Vagina (tissue), 2 donors: Measurements from ENCODE around the gene CRTAC1. TPM values are rescaled to one million over a fixed set of nuclear protein-coding genes. Genes with fewer than 3 reads are reported as not detected.

Experiments
- DNase-seq, 2 donors: peaks; one replicate each; pipeline ENCODE4 v3.0.0-alpha.2; 2017; ENCODE audit errors: extremely low spot score in 2 of 2
- H3K27ac ChIP-seq: fragments of 200-600 bp; sonication (generic); one replicate; pipeline ENCODE4 v1.5.1; 2019
- H3K27me3 ChIP-seq: fragments of 200-600 bp; sonication (generic); one replicate; pipeline ENCODE4 v1.5.1; 2019
- H3K36me3 ChIP-seq, 2 donors: fragments of 200-600 bp; sonication (generic); one replicate each; pipeline ENCODE4 v1.5.1; 2017 to 2019
- H3K4me1 ChIP-seq: fragments of 200-600 bp; sonication (generic); one replicate; pipeline ENCODE4 v1.5.1; 2019
- H3K4me3 ChIP-seq, 2 donors: fragments of 200-600 bp; sonication (generic); 1 replicate in 1 of 2; 2 replicates in 1 of 2; pipeline ENCODE4 v1.5.1; 2016 to 2019
- H3K9me3 ChIP-seq: fragments of 200-600 bp; sonication (generic); one replicate; pipeline ENCODE4 v1.5.1; 2019
- POLR2A ChIP-seq, 2 donors: fragments of 450-650 bp; IDR thresholded peaks; one replicate each; pipeline ENCODE4 v1.6.1; 2017; ENCODE audit warnings: antibody characterized with exemption in 2 of 2, mild to moderate bottlenecking in 2 of 2, moderate library complexity in 2 of 2
- POLR2AphosphoS5 ChIP-seq, 2 donors: sonication (generic); formaldehyde crosslinking; IDR thresholded peaks; one replicate each; pipeline ENCODE4 v1.9.0; 2017; ENCODE audit warnings: antibody characterized with exemption in 2 of 2, mild to moderate bottlenecking in 2 of 2, low read depth in 1 of 2; ENCODE audit not compliant: insufficient read depth in 1 of 2
- intact Hi-C: fragments of 100-400 bp; cut with DNase I; formaldehyde crosslinking; loops from one replicate; pipeline ENCODE4 v1.15.1; 2023
- total RNA-seq: library from RNA; depleted of rRNA; stranded (reverse); fragments of >200 nt; gene quantifications from one replicate; pipeline ENCODE4 v1.2.3, GENCODE V29; 2016
- TF ChIP-seq, protein P1 (sequence below), 3 experiments: fragments of 450-650 bp in 2 of 3; fragments of 200-600 bp in 1 of 3; sonication (generic) in 1 of 3; IDR thresholded peaks; one replicate each; pipeline ENCODE4 v1.5.1; 2017 to 2019; ENCODE audit warnings: antibody characterized with exemption in 3 of 3, mild to moderate bottlenecking in 2 of 3, moderate library complexity in 2 of 3

The CRTAC1 gene
- total RNA-seq, 1 donor from 2014 or later: 2.5 TPM

DNA sequence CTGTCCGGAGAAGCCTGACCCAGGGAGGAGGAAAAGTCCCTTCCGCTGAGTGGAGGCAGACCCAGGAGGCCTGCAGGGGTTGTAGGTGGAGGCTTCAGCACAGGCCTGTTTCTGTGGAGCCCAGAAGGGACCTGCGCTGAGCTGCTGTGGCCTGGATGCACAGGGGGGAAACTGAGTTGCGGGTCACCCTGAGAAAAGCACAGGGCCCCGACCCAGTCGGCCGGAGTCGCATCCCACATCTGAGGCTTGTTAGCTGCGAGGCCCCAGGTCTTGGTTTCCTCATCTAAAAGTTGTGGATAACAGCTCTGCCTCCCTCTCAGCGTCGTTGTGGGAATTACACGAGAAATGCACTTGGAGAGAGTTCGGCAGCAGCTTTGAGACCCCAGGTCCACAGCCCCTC, 104.4 kb downstream of the CRTAC1 start:
- Histone ChIP-seq H3K4me3 (no peak overlapping the region), H3K9me3 (no peaks in the 10 kb centered on the region), H3K27ac (no peak overlapping the region), H3K36me3 (no peaks in the 10 kb centered on the region), H3K4me1 (no peaks in the 10 kb centered on the region), H3K27me3 (no peaks in the 10 kb centered on the region)
- no peak for TF ChIP-seq POLR2A (IDR thresholded peaks at IDR 0.05)
- TF ChIP-seq POLR2AphosphoS5 (IDR thresholded peaks at IDR 0.05; ENCODE audit: insufficient read depth in 1 of 2, low read depth in 1 of 2): no peak
- TF ChIP-seq, protein P1, sequence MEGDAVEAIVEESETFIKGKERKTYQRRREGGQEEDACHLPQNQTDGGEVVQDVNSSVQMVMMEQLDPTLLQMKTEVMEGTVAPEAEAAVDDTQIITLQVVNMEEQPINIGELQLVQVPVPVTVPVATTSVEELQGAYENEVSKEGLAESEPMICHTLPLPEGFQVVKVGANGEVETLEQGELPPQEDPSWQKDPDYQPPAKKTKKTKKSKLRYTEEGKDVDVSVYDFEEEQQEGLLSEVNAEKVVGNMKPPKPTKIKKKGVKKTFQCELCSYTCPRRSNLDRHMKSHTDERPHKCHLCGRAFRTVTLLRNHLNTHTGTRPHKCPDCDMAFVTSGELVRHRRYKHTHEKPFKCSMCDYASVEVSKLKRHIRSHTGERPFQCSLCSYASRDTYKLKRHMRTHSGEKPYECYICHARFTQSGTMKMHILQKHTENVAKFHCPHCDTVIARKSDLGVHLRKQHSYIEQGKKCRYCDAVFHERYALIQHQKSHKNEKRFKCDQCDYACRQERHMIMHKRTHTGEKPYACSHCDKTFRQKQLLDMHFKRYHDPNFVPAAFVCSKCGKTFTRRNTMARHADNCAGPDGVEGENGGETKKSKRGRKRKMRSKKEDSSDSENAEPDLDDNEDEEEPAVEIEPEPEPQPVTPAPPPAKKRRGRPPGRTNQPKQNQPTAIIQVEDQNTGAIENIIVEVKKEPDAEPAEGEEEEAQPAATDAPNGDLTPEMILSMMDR (IDR thresholded peaks at IDR 0.05): no peak
- intact Hi-C loops: no loop called here
- DNase-seq: no peak

DNA sequence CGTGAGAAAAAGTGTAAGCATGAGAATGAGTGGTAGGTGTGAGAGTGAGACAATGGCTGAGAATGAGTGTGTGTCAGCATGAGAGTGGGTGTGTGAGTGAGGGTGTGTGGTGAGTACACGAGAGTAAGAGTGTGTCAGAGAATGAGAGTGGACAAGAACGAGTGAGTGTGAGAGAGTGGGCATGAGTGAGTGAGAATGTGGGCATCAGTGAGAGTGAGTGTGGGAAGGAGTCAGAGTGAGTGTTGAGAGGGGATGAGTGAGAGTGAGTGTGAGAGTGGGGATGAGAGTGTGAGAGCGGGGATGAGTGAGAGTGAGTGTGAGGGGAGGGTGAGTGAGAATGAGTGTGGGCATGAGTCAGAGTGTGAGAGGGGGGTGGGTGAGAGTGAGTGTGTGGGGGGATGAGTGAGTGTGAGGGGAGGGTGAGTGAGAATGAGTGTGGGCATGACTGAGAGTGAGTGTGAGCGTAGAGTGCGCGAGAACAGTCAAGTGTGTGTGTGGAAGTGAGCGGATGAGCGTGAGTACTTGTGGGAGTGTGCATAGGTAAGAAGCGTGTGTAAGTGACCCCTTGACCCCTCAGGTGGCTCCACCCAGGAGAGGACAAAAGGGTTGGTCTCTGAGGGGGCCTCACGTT, 105.0 kb downstream of the CRTAC1 start:
- intact Hi-C loops: no loop called here

GRCh38 chr10:97924678-97925077, 105.7 kb downstream of the CRTAC1 start:
- no peaks in the 10 kb centered on the region for H3K9me3 ChIP-seq
- no peaks in the 10 kb centered on the region for H3K27me3 ChIP-seq
- intact Hi-C loops: no loop called here
- H3K4me3 ChIP-seq: no peak overlapping the region
- H3K36me3 ChIP-seq: no peaks in the 10 kb centered on the region
- no peak for TF ChIP-seq POLR2A (IDR thresholded peaks at IDR 0.05)
- TF ChIP-seq, protein P1 (IDR thresholded peaks at IDR 0.05): no peak
- TF ChIP-seq POLR2AphosphoS5 (IDR thresholded peaks at IDR 0.05; ENCODE audit: insufficient read depth in 1 of 2, low read depth in 1 of 2): no peak
- H3K4me1 ChIP-seq: no peaks in the 10 kb centered on the region
- DNase-seq: no peak
- H3K27ac ChIP-seq: no peak overlapping the region

More for the DNA sequence above, 105.0 kb downstream of the CRTAC1 start:
- Histone ChIP-seq H3K4me1 (no peaks in the 10 kb centered on the region), H3K27me3 (no peaks in the 10 kb centered on the region), H3K27ac (no peak overlapping the region), H3K9me3 (no peaks in the 10 kb centered on the region), H3K36me3 (no peaks in the 10 kb centered on the region), H3K4me3 (no peak overlapping the region)
- no peak for TF ChIP-seq POLR2A (IDR thresholded peaks at IDR 0.05)
- no peak for DNase-seq

DNA sequence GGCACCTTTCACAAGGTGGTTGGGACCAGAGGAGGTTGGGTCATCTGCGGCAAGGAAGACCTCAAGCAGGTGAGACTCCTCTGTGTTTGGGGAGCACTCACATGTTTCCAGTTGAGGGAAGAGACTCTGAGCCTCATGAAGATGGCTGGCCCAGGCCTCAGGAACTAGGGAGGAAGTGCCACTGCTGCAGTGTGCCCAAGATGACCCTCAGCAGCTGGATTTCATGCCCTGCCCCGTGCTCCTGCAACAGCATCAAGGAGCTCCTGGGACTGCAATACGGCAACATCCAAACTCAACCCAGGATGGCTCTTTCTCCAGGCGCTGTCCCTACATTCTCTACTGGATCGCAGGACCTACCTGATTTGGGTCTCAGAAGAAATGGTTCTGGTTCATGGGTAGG, 106.9 kb downstream of the CRTAC1 start:
- Histone ChIP-seq H3K27me3 (no peaks in the 10 kb centered on the region), H3K27ac (no peak overlapping the region), H3K4me1 (no peaks in the 10 kb centered on the region), H3K4me3 (no peak overlapping the region), H3K36me3 (no peaks in the 10 kb centered on the region), H3K9me3 (no peaks in the 10 kb centered on the region)
- DNase-seq: no peak
- intact Hi-C loops: no loop called here
- TF ChIP-seq, protein P1 (IDR thresholded peaks at IDR 0.05): no peak
- no peak for TF ChIP-seq POLR2A (IDR thresholded peaks at IDR 0.05)
- TF ChIP-seq POLR2AphosphoS5 (IDR thresholded peaks at IDR 0.05; ENCODE audit: insufficient read depth in 1 of 2, low read depth in 1 of 2): no peak

- Histone ChIP-seq H3K4me3 (no peak overlapping the region), H3K27me3 (no peaks in the 10 kb centered on the region), H3K9me3 (no peaks in the 10 kb centered on the region), H3K27ac (no peak overlapping the region), H3K4me1 (no peaks in the 10 kb centered on the region), H3K36me3 (no peaks in the 10 kb centered on the region)
- TF ChIP-seq POLR2A (IDR thresholded peaks at IDR 0.05) (no peak), POLR2AphosphoS5 (IDR thresholded peaks at IDR 0.05; ENCODE audit: insufficient read depth in 1 of 2, low read depth in 1 of 2) (no peak)
- TF ChIP-seq, protein P1 (IDR thresholded peaks at IDR 0.05): no peak
- DNase-seq: no peak
- intact Hi-C loops: no loop called here
These were observed 107.4 kb downstream of the CRTAC1 start for GRCh38 chr10:97923057-97923456.
